Measurements from ENCODE around the gene CRYBB1. TPM values are rescaled to one million over a fixed set of nuclear protein-coding genes. Genes with fewer than 3 reads are reported as not detected.

CRYBB1 gene
- total RNA-seq, 1 experiment from 2014 or later, result not detected

DNA sequence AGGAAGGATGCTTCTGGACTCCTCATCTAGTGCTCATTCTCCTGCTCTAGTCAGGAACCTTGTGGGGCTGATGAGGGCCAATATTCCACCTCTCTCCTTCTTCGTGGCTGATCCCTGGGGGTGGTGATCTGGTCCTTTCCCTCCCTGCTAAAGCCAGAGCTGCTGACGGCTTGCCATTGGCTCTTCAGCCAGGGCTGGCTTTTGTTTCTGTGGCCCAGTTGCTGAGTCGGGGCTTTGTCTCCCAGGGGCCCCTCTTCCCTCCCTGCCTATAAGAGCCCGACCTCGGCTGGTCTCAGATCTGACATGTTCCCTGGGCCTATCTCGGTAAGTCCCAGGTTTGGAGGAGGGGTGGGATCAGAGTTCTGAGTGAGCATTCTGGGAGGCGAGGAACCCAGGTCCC is 3.8 kb upstream of the CRYBB1 start, which contains the start of gene CRYBA4:
Gene CRYBA4 (plus strand): TSS at position 301 of the 400 bp plus-strand sequence. CDS start 634 bp downstream, outside the sequence.
- DNase-seq (ENCODE audit: low read depth, low spot score) (no peak), ATAC-seq (no peak)
- H3K36me3 ChIP-seq (ENCODE audit: control insufficient read depth, insufficient read depth, low read length), result no peaks in the 10 kb centered on the region
- BruUV-seq (replicated peaks), result no TSS peak
- intact Hi-C loops (cut with micrococcal nuclease; ENCODE audit: unreplicated experiment), result no loop called here
- no peak within 1 kb of the TSS for H3K4me3 ChIP-seq (ENCODE audit: low read depth in 2 of 2, low read length in 2 of 2)
- H3K4me1 ChIP-seq (ENCODE audit: control insufficient read depth, insufficient read depth, low read length), result no peaks in the 10 kb centered on the region
- no peaks in the 10 kb centered on the region; the same call in 1 of the 2 replicates for H3K27me3 ChIP-seq (ENCODE audit: control insufficient read depth, insufficient read depth, low read length)
- TF ChIP-seq SIN3A (IDR thresholded peaks at IDR 0.05; ENCODE audit: borderline replicate concordance, insufficient read depth, low read depth, low read length) (no peak), TCF7L2 (IDR thresholded peaks at IDR 0.05; ENCODE audit: low read depth, low read length) (no peak), POLR2AphosphoS5 (IDR thresholded peaks at IDR 0.05; ENCODE audit: low read depth, low read length) (no peak)
- TF ChIP-seq, protein P1, sequence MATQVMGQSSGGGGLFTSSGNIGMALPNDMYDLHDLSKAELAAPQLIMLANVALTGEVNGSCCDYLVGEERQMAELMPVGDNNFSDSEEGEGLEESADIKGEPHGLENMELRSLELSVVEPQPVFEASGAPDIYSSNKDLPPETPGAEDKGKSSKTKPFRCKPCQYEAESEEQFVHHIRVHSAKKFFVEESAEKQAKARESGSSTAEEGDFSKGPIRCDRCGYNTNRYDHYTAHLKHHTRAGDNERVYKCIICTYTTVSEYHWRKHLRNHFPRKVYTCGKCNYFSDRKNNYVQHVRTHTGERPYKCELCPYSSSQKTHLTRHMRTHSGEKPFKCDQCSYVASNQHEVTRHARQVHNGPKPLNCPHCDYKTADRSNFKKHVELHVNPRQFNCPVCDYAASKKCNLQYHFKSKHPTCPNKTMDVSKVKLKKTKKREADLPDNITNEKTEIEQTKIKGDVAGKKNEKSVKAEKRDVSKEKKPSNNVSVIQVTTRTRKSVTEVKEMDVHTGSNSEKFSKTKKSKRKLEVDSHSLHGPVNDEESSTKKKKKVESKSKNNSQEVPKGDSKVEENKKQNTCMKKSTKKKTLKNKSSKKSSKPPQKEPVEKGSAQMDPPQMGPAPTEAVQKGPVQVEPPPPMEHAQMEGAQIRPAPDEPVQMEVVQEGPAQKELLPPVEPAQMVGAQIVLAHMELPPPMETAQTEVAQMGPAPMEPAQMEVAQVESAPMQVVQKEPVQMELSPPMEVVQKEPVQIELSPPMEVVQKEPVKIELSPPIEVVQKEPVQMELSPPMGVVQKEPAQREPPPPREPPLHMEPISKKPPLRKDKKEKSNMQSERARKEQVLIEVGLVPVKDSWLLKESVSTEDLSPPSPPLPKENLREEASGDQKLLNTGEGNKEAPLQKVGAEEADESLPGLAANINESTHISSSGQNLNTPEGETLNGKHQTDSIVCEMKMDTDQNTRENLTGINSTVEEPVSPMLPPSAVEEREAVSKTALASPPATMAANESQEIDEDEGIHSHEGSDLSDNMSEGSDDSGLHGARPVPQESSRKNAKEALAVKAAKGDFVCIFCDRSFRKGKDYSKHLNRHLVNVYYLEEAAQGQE (IDR thresholded peaks at IDR 0.05; ENCODE audit: insufficient read depth in 1 of 2, low read depth in 2 of 2, low read length in 1 of 2), result no peak
- TF ChIP-seq, protein P2, sequence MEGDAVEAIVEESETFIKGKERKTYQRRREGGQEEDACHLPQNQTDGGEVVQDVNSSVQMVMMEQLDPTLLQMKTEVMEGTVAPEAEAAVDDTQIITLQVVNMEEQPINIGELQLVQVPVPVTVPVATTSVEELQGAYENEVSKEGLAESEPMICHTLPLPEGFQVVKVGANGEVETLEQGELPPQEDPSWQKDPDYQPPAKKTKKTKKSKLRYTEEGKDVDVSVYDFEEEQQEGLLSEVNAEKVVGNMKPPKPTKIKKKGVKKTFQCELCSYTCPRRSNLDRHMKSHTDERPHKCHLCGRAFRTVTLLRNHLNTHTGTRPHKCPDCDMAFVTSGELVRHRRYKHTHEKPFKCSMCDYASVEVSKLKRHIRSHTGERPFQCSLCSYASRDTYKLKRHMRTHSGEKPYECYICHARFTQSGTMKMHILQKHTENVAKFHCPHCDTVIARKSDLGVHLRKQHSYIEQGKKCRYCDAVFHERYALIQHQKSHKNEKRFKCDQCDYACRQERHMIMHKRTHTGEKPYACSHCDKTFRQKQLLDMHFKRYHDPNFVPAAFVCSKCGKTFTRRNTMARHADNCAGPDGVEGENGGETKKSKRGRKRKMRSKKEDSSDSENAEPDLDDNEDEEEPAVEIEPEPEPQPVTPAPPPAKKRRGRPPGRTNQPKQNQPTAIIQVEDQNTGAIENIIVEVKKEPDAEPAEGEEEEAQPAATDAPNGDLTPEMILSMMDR (IDR thresholded peaks at IDR 0.05), result no peak
- H3K9me3 ChIP-seq (ENCODE audit: control insufficient read depth, insufficient read depth, low read depth, low read length), result no peaks in the 10 kb centered on the region
- no peak within 1 kb of the TSS for H3K27ac ChIP-seq (ENCODE audit: low read length)
- CTCF ChIA-PET, result no interaction called here
- in situ Hi-C loops (cut with HindIII; ENCODE audit: low pct_unique_long_range_greater_than_20kb, low sequenced_read_pairs), result no loop called here
- POLR2A ChIA-PET, result no interaction called here

DNA sequence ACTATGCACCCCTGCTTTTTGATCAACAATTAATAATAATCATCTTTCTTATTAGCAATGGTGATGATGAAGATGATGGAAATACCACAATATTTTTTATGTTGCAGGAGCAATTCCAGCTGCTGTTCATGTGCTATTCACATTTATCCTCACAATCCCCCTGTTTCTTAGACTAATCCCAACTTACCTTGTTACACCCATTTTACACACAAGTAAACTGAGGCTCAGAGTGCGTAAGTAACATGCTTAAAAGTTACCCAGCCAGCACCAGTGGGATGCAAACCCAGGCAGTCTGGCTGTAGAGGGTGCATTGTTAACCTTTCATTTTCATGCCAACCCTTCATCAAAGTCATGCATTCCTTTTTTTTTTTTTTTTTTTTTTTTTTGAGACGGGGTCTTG is 2.4 kb upstream of the CRYBB1 start:
- POLR2A ChIA-PET, result no interaction called here
- Histone ChIP-seq H3K36me3 (ENCODE audit: control insufficient read depth, insufficient read depth, low read length) (no peaks in the 10 kb centered on the region), H3K27ac (ENCODE audit: low read length) (no peak overlapping the region), H3K4me1 (ENCODE audit: control insufficient read depth, insufficient read depth, low read length) (no peaks in the 10 kb centered on the region), H3K9me3 (ENCODE audit: control insufficient read depth, insufficient read depth, low read depth, low read length) (no peaks in the 10 kb centered on the region), H3K27me3 (ENCODE audit: control insufficient read depth, insufficient read depth, low read length) (no peaks in the 10 kb centered on the region; the same call in 1 of the 2 replicates), H3K4me3 (ENCODE audit: low read depth in 2 of 2, low read length in 2 of 2) (no peak overlapping the region)
- ATAC-seq (no peak), DNase-seq (ENCODE audit: low read depth, low spot score) (no peak)
- BruUV-seq (replicated peaks), result no TSS peak
- intact Hi-C loops (cut with micrococcal nuclease; ENCODE audit: unreplicated experiment) (no loop called here), in situ Hi-C loops (cut with HindIII; ENCODE audit: low pct_unique_long_range_greater_than_20kb, low sequenced_read_pairs) (no loop called here)
- TF ChIP-seq, protein P2 (IDR thresholded peaks at IDR 0.05), result no peak
- TF ChIP-seq, protein P1 (IDR thresholded peaks at IDR 0.05; ENCODE audit: insufficient read depth in 1 of 2, low read depth in 2 of 2, low read length in 1 of 2), result no peak
- TF ChIP-seq SIN3A (IDR thresholded peaks at IDR 0.05; ENCODE audit: borderline replicate concordance, insufficient read depth, low read depth, low read length) (no peak), POLR2AphosphoS5 (IDR thresholded peaks at IDR 0.05; ENCODE audit: low read depth, low read length) (no peak), TCF7L2 (IDR thresholded peaks at IDR 0.05; ENCODE audit: low read depth, low read length) (no peak)
- CTCF ChIA-PET, result no interaction called here

Data from Panc1 (cell line).